ENCODE results near the gene ZNF586.
"Not testable (repeated sequence)": the region's sequence is repeated elsewhere in the genome, so short reads cannot be mapped to it uniquely, and the experiment has no call there.

Gene ZNF586

DNA sequence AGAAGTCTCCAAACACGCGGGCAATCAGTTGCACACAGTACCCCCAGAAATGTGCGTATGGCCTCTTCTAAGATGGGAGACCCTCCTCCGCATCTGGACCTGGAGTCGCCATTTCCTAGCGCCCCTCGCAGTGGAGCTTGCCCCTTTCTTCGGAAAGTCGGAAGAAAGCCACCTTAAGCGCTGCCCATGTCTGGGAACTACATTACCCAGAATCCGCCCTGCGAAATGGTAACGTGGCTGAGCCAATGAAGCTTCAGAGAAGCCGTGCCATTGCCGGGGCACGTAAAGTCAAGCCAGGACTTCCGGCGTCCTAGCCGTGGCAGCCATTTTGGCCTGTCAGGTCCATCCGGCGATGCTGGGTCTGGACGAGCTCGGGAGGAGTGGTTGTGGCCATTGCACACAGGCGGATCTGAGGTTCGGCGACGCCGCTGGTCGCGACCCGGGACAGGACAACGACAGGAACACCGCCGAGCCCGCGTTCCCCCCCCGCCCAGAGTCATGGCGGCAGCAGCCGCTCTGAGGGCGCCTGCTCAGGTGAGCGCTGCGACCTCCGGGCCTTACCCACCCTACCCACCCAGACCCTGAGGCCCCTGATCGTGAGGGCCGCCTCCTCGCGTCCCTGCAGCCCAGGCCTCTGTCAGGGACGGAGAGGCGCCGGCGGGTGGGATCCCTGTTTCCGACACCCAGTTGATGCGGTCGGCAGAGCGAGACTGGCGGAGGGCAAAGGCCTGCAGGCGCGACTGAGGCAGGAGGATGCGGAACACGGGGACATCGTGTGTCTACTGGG lies at the start of gene ZNF586:
Gene ZNF586 (plus strand): TSS at position 332 of the 787 bp plus-strand sequence. CDS start 167 bp downstream, at position 499.
- peak; percentile 76 for DNase-seq (ENCODE audit: low read depth)

DNA sequence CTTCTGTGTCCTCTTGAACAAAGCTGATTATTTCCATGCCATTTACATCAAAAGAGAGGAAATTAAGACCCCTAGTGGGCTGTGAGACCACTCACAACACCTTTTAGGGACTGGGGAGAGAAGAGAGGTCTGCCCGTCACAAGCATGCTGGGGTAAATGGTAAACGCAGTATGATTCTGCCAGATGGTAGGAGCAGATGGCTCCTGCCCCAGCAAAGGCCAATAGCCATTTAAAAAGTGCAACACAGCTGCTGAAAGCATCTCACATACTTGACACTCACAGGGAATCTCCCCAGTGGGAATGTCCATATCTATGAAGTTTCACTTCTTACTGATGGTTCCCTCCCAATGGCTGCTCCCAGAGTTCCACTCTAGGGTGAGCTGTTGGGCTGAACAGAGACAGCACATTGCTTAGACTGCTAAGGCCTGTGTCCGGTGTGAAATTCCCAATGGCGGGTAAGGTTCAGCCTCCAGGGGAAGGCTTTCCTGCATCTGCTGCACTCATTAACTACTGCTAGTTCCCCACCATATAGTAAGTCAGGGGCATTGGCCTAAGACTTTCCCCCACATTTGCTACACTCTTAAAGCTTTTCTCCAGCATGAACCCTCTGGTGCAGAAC lies 49.5 kb upstream of the ZNF586 start:
- DNase-seq (ENCODE audit: low read depth): no peak

DNA sequence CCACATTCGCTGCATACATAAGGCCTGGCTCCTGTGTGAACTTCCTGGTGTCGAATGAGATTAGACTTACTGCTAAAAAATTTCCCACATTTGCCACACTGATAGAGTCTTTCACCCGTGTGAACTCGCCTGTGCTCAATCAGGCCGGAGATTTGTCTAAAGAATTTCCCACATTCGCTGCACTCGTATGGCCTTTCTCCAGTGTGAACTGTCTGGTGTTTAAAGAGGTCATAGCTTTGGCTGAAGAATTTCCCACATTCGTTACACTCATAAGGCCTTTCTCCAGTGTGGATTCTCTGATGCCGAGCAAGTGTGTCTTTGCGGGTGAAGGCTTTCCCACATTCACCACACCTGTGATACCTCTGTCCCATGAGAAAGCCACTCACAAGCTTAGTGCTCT lies 48.6 kb upstream of the ZNF586 start:
- DNase-seq (ENCODE audit: low read depth): no peak

- DNase-seq (ENCODE audit: low read depth): peak; percentile 11
Observed at GRCh38 chr19:57738320-57738719, 31.2 kb upstream of the ZNF586 start.

DNA sequence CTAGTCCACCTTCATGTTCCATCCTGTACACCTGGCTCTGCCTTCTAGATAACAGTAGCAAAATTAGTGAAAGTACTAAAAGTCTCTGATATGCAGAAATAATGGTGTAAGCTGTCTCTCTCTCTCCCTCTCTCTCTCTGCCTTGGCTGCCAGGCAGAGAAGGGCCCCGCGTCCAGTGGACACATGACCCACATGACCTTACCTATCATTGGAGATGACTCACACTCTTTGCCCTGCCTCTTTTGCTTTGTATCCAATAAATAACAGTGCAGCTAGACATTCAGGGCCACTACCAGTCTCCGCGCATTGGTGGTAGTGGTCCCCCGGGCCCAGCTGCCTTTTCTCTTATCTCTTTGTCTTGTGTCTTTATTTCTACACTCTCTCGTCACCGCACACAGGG lies 30.7 kb upstream of the ZNF586 start:
- not testable (repeated sequence) for DNase-seq (ENCODE audit: low read depth)

GRCh38 chr19:57746580-57747471 lies 22.6 kb upstream of the ZNF586 start, which contains the start of gene ZNF776:
Gene ZNF776, plus strand, starts transcription at chr19:57746815. Its CDS starts 244 bp downstream, at chr19:57747059.
- peak; percentile 61 for DNase-seq (ENCODE audit: low read depth)

- DNase-seq (ENCODE audit: low read depth): no peak
Observed at GRCh38 chr19:57747472-57747807, 22.0 kb upstream of the ZNF586 start.

GRCh38 chr19:57748029-57748428 lies 21.4 kb upstream of the ZNF586 start:
- DNase-seq (ENCODE audit: low read depth): no peak

DNA sequence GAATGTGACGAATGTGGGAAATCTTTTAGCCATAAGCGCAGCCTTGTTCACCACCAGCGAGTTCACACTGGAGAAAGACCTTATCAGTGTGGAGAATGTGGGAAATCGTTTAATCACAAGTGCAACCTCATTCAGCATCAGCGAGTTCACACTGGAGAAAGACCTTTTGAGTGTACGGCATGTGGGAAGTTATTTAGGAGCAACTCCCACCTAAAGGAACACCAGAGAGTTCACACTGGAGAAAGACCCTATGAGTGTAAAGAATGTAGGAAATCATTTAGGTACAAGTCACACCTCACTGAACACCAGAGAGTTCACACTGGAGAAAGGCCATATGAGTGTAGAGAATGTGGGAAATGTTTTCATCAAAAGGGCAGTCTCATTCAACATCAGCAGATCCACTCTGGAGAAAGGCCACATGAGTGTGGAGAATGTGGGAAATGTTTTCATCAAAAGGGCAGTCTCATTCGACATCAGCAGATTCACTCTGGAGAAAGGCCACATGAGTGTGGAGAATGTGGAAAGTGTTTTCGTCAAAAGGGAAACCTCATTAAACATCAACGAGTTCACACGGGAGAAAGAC lies 15.3 kb upstream of the ZNF586 start:
- no peak for DNase-seq (ENCODE audit: low read depth)

GRCh38 chr19:57755031-57755430 lies 14.4 kb upstream of the ZNF586 start:
- no peak for DNase-seq (ENCODE audit: low read depth)

DNA sequence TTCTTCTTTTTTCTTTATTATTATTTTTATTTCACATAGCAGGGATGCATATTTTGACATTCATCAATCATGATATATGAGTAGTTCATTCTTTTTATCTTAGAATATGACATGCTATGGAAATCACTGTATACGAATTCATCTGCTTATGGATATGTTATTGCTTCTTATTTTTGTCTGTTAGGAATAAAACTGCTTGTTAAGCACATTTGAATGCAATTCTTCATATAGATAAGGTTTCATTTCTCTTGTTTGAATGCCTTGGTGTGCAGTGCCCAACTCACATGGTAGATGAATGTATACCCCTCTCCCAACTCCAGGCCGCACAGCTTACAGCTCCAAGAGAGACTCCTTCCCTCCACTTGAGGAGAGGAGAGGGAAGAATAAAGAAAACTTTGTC lies 11.5 kb upstream of the ZNF586 start:
- DNase-seq (ENCODE audit: low read depth): no peak

DNA sequence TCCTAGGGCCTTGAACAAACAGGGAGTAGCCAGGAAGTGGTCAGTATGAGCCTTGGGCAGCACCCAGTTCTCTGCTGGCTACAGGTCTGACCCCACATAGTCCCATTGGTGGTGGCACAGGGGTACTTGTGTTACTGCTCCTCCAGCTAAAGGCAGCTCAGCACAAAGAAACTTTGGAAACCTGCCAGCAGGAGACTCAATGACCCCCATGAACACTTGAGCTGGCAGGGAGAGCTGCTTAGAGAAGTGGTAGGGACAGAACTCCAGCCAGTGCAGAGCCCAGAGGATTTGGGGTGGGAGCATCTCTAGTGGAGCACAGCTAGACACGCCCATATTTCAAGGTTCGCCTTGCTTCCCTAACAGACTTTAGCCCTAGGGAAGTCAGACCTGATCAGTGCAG lies 10.4 kb upstream of the ZNF586 start:
- DNase-seq (ENCODE audit: low read depth): no peak

DNA sequence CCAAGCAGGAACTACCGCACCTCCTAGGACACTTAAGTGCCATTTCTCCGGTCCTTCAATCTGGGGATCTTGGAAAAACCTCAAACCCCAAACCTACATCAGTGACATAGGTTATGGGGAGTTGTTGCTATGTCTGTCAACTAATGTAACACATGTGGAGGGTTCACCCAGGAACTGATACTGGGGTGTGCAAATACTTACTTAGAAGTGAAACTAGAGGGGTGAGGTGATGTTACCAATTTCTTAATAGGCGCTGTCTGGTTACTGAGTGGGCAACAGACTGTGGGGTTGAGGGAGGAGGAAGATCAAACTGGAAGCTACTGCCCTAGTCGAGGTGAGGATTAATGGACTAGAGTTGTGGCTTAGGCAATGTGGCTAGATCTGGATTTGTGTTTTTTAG lies 1.9 kb downstream of the ZNF586 start:
- DNase-seq (ENCODE audit: low read depth): no peak

DNA sequence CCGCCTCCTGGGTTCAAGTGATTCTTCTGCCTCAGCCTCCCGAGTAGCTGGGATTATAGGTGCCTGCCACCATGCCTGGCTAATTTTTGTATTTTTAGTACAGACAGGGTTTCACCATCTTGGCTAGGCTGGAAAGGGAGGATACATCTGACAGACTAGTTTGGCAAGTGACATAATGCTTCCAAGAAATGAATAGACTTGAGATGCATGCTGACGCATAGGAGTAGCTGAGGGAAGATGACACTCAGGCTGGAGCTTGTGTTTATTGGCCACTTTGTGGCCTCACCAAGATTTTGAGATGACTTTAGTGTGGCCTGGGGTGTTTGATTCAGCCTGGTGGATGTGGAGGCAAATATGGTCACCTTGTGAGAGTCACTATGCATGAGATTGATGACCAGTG lies 4.0 kb downstream of the ZNF586 start:
- DNase-seq (ENCODE audit: low read depth): no peak

DNA sequence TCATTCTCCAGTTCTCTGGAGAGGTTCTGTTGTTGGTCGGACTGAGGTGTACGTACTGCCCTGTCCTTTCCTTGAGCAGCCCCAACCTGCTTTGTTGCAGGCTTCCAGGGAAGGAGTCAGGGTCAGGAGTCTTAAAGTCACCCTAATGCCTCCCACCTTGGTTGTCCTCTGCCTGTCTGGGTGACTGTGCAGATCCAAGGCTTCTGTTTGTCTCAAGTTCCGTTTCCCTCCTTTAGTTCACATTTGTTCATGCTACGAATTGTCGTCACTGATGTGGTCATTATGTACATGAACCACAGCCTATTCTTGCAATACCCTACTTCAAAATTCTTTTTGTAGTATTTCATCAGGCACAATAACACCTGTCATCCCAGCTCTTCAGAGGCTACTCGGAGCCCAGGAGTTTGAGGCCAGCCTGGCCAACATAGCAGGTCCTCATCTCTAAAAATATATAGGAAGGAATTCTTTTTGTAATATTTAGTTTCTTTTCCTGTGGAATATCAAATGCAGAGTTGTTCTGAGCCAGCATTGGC lies 7.4 kb downstream of the ZNF586 start:
- DNase-seq (ENCODE audit: low read depth): no peak

DNA sequence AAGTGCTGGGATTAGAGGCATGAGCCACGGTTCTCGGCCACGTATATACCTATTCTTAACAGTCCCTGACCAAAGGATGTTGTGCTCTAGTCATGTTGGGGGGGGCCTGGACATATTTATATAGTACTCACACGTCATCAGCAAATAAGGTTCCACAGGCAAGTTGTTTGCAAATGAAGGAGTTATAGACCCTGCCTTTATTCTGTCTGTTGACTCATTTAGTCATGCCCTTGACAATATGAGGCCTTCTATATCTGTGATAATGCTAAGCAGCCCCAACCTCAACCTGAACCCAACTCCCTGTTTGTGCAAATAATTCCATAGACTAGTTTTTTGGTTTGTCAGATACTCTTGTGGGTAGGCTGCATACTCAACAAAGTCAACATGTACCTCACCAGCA lies 8.9 kb downstream of the ZNF586 start:
- DNase-seq (ENCODE audit: low read depth): no peak

GRCh38 chr19:57779220-57779845 lies 9.9 kb downstream of the ZNF586 start:
- DNase-seq (ENCODE audit: low read depth): no peak

DNA sequence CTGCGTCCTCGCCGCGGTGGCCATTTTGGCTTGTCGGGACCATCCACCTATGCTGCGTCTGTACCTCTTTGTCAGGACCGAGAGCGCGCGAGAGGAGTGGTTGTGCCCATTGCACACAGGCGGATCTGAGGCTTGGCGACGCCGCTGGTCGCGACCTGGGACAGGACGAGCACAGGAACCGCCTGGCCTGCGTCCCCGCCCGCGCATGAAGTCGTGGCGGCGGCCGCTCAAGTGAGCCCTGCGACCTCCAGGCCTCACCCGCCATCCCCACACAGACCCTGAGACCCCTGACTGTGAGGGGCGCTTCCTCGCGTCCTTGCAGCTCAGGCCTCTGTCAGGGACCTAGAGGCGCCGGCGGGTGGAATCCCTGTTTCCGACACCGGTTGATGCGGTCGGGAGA lies 16.8 kb downstream of the ZNF586 start:
- no peak for DNase-seq (ENCODE audit: low read depth)

DNA sequence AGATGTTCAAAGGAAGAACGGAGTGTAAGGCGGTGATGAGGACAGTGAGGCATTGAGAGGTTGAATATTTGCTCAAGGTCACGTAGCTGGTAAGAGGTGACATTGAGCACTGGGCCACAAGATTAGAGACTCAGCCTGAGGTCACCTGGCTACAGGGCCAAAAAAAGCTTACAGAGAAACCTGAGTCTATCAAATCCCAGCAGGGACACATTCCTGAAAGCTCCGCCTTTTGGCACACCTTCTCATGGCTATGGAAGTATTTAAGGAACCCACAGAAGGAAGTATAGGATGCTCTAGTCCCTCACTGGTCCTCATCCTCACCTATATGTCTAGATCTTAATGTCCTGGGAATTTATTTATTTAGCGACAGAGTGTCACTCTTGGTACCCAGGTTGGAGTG lies 17.4 kb downstream of the ZNF586 start:
- DNase-seq (ENCODE audit: low read depth): no peak

- no peak for DNase-seq (ENCODE audit: low read depth)
Observed at GRCh38 chr19:57788114-57788692, 18.7 kb downstream of the ZNF586 start.

GRCh38 chr19:57789288-57789687 lies 19.8 kb downstream of the ZNF586 start:
- DNase-seq (ENCODE audit: low read depth): no peak

Measured in stimulated activated CD8-positive, alpha-beta memory T cell treated with anti-CD3 and anti-CD28 coated beads, Interleukin-4, amount 100 ng/mL, for 24 hours (primary cell).